CD4-positive, alpha-beta T cell treated with Interleukin-17A for 4 hours (primary cell): ENCODE data around the gene BAIAP3.
"Not testable (repeated sequence)": the region's sequence is repeated elsewhere in the genome, so short reads cannot be mapped to it uniquely, and the experiment has no call there.

Experiments used
- DNase-seq: peaks from one replicate; pipeline ENCODE4 v3.0.0-alpha.2; 2020; ENCODE audit warnings: mixed read lengths

Gene BAIAP3

GRCh38 chr16:1333149-1333812, at the start of gene BAIAP3:
TSS of gene BAIAP3 (plus strand) at chr16:1333645. CDS start at chr16:1338550, 4,905 bp downstream.
- peak; percentile 50 for DNase-seq

- no peak for DNase-seq
Observed at GRCh38 chr16:1283996-1284616, 49.3 kb upstream of the BAIAP3 start.

DNA sequence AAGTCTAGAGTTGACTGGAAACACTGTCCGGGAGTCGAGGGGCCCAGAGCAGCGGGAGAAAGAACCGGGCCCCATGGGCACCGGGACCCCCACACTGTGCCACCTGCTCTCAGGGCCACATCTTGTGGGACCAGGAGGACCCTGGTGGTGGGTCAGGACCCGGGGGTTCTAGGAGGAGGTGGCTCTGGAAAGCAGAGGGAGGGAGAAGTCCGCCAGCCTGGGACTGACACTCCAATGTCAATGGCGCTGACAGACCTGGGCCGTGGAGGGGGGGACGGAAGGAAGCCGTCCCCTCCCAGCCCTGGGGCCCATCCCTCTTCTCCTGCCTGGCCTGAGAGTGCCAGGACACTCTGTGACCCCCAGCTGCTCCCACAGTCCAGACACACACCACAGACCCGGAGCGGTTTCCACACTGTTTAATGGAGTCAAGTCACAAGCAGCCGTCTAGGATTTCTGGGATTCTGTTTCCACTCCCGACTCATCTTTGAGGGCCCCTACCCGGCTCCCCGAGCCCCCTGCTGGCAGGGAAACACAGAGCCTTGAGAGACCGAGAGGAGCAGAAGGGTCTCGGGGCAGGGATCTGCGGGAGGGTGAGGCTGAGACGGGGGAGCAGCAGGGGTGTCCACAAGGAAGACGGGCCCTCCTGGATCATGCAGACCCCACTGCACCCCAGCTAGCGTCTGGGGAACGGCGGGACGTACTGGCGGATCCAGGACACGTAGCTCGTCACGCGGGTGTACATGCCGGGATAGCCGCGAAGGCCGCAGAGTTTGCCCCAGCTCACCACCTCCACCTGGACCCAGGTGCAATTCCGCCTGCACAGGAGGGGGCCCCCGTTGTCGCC, 47.6 kb upstream of the BAIAP3 start:
- DNase-seq: no peak

DNA sequence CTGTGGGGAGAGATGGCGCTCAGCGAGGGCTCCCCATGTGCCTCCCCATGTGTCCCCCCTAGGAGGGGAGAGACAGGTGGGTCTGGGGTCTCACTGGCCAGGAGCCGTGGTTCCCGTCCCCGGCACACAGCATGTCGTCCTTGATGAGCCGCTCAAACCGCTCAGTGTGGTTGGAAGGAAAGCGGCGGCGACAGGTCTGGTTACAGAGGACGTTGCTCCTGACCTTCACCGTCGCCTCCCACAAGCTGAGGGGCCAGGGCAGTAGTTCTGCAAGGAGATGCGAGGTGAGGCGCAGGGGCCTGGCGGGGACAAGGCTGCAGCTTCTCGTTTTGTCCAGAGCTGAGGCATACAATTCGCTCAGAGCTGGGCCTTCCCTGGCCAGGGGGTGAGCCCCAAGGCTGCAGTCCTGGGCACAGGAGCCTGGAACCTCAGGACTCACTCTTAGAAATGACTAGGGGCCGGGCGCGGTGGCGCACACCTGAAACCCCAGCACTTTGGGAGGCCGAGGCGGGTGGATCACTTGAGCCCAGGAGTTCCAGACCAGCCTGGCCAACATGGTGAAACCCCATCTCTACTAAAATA, 46.8 kb upstream of the BAIAP3 start:
- no peak for DNase-seq

DNA sequence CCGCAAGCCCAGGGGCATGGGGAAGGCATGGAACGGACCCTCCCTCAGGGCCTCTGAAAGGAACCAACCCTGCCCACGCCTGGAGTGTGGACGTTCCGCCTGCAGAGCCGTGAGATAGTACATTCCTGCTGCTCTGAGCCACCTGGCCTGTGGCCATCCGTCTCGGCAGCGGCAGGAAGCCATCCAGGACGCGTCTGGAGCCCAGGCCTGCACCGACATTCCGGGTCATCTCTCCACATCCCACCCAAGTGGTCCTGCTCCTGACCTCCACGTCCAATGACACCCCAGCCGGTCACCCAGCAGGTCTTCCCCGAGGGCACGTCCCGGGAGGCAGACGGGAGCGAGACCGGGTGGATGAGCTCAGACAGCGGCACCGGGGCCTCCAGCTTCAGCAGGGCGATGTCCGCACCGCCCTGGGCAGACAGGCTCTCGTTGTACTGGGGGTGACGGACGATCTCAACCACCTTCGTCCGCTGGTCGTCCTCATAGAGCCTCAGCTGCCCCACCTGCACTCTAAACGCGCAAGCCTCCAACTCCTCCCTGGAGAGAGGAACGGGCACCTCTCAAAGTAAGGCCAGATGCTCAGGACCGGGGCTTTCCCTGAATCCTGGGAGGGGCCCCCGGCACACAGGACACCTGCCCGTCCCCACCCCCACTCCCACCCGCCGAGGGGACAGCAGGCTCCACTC, 45.3 kb upstream of the BAIAP3 start:
- DNase-seq: no peak

GRCh38 chr16:1288813-1289476, 44.5 kb upstream of the BAIAP3 start:
- peak; percentile 15 for DNase-seq

- DNase-seq: no peak
Observed at GRCh38 chr16:1289477-1289866, 44.0 kb upstream of the BAIAP3 start.

DNA sequence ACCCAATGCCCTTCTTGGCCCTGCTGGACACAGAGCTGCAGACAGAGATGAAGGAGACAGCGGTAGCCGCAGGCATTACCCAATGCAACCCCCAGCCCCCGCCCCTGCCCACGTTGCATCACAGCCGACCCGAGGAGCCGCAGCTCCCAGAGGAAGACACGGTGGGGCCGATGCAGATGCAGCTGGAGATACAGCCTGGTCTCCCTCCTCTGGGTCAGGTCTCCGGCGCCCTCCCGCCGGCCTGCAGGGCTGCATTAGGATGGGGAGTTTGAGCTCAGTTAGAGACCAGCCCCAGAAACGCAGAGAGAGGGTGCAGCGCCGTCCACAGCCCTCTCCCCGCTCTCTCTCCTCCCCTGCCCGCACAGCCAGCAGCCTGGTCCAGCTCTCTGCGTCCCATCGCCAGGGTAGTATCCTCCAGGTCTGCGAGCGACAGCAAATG, 43.4 kb upstream of the BAIAP3 start:
- DNase-seq: no peak

DNA sequence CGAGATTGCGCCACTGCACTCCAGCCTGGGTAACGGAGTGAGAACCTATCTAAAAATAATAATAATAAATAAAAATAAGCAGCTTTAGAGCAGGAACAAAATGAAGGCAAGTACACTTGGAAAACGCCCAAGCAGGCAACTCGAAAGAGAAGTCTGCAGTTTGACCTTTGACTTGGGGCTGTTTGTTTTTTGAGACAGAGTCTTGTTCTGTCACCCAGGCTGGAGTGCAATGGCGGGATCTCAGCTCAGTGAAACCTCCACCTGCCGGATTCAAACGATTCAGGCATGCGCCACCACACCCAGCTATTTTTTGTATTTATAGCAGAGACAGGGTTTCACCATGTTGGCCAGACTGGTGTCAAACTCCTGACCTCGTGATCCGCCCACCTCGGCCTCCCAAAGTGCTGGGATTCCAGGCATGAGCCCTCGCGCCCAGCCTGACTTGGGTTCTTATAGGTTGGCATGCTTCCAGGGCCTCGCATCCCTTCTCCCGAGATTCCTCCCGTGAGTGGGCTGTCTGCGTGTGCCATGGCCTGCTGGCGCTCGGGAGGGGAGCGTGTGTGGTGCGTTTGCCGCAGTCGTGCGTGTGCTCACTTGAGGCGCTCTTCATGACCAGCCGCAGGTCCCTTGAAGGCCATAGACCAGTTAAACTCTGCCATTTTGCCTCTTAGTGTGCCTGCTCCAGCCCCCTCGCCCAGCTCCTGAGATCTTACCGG, 42.4 kb upstream of the BAIAP3 start:
- no peak for DNase-seq

DNA sequence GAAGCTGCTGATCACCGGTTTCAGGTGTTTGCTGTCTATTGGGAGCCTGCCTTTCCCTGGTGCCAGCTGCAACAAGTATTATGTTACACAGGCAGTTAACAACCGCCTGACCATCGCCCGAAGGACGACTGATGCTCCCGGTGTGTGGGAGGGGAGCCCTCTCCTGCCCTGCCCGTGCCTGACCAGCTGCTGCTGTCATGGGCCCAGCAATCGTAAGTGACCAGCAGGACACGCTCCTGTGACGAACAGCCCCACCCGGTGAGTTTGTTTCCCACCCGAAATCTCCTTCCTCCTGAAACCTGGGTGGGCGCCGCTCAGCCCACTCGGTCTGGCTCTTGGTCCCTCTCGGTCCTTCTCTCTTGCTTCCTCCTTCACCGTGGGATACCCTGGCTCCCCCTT, 41.9 kb upstream of the BAIAP3 start:
- no peak for DNase-seq

DNA sequence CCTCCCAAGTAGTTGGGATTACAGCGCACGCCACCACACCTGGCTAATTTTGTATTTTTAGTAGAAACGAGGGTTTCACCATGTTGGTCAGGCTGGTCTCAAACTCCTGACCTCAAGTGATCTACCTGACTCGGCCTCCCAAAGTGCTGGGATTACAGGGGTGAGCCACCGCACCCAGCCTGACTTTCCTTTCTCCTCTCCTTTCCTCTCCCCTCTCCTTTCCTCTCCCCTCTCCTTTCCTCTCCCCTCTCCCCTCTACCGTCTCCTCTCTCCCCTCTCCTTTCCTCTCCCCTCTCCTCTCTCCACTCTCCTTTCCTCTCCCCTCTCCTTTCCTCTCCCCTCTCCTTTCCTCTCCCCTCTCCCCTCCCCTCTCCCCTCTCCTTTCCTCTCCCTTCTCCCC, 41.2 kb upstream of the BAIAP3 start:
- not testable (repeated sequence) for DNase-seq

DNA sequence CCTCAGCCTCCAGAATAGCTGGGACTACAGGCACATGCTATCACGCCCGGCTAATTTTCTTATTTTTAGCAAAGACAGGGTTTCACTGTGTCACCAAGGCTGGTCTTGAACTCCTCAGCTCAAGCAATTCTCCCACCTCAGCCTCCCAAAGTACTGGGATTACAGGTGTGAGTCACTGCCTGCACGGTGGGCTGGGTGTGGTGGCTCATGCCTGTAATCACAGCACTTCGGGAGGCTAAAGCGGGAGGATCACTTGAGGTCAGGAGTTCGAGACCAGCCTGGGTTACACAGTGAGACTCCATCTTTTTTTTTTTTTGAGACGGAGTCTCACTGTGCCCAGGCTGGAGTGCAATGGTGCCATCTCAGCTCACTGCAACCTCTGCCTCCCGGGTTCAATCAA, 40.6 kb upstream of the BAIAP3 start:
- not testable (repeated sequence) for DNase-seq

GRCh38 chr16:1293921-1294656, 39.4 kb upstream of the BAIAP3 start:
- DNase-seq: no peak

DNA sequence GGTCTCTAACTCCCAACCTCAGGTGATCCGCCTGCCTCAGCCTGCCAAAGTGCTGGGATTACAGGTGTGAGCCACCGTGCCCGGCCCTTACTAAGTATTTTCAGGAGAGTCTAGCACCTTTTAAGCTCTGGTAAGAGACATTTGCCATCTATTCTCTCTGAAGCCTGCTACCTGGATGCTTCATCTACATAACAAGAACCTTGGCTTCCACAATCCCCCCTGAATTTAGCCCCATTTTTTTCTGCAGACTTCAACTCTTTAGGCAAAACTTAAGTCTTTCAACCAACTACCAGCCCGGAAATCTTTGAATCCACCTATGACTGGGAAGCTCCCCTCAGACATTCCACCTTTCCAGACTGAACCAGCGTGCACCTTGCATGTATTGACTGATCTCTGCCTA, 38.0 kb upstream of the BAIAP3 start:
- DNase-seq: no peak

- not testable (repeated sequence) for DNase-seq
Observed at GRCh38 chr16:1296688-1297017, 36.8 kb upstream of the BAIAP3 start.

DNA sequence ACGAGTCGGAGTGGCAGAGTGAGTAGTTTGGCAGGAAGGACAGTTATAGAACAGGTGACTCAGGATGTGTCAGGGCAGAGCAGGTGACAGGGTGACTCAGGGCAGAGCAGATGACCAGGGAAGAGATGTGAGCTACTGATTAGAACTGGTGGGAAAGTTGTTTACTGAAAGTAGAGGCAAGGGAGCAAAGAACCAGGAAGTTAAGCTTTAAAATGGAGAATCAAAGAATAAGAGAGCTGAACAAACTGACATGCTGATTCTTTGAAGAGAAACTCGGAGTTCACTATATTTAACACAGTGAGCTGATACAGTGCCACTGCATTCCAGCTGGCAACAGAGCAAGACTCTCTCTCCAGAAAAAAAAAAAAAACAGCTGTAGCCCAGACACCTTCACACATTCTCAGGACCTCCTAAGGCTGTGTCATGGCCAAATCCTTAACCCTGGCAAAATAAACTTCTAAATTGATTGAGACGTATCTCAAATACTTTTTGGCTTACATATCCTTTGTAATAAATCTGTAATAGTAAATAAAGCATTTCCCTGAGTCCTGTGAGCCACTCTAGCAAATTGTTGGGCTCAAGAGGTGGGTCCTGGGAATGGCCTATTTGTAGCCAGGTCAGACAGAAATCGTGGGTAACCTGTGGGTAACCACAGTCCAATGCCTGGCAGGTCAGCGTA, 36.3 kb upstream of the BAIAP3 start:
- DNase-seq: no peak

DNA sequence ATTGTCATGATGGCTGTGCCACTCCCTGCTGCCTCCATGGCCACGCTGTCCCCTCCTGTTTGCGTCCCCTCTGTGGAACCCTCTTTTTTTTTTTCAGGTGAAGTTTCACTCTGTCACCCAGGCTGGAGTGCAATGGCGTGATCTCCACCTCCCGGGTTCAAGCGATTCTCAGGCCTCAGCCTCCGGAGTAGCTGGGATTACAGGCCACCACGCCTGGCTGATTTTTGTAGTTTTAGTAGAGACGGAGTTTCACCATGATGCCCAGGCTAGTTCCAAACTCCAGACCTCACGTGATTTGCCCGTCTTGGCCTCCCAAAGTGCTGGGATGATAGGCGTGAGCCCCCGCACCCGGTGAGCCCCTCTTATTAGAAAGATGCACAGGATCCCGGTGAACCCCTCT, 35.0 kb upstream of the BAIAP3 start:
- DNase-seq: no peak

DNA sequence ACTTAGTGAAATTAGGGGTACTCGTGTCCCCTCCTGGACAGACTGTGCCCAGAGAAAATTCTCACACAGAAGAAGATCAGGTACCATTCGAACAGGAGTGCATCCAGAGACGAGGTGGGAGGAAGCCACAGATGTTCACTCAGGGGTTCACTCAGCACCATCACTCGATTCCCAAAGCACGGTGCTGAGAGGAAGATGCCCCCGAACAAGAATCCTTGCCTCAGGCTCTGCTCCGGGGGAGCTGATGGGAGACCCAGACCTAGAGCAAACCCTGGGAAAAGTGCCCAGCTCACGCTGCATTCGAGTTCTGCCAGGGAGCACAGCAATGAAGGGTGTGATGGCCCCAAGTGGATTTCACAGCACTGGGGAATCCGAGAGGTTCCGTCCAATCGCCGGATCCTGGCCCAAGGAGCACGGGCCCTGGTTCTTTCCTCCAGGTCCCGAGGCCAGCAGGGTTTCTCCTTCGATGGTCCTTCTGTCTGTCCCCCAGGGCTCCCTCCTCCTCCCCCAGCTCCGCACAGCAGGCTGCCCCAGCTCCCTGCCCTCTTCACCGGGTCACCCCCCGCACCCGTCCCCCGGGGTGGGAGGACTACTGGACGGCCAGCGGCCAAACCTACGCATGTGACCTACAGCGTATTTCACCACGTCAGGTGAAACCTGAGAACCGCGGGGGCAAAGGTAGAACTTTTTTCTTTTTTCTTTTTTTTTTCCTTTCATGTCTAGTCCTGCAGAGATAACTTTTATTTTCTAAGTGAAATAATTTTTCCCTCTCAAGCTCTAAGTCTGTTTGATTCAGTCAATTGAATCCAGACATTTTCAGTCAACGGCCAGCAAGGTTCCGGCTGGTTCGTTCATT, 34.2 kb upstream of the BAIAP3 start:
- DNase-seq: no peak

- no peak for DNase-seq
Observed at GRCh38 chr16:1299868-1300203, 33.6 kb upstream of the BAIAP3 start.
